HepG2 (cell line): ENCODE results near the gene LRR1. TPM values are rescaled to one million over a fixed set of nuclear protein-coding genes. Genes with fewer than 3 reads are reported as not detected.
A peak's percentile ranks its signal among the peaks of the same experiment; 100 is the strongest.

Source experiments
- DMAP1 ChIP-seq: IDR thresholded peaks from 2 replicates; pipeline ENCODE4 v1.6.1; 2016
- FIP1L1 ChIP-seq: fragments of 200-400 bp; formaldehyde crosslinking; IDR thresholded peaks from 2 replicates; pipeline ENCODE4 v1.6.1; 2018; ENCODE audit warnings: low read depth, mild to moderate bottlenecking, low read length, moderate library complexity, borderline replicate concordance; ENCODE audit not compliant: insufficient read depth
- GLI4 ChIP-seq: sonication (generic); formaldehyde crosslinking; IDR thresholded peaks from 2 replicates; pipeline ENCODE4 v1.5.1; 2020; ENCODE audit warnings: missing genetic modification reagents, mild to moderate bottlenecking, moderate library complexity, borderline replicate concordance
- ISL2 ChIP-seq: sonication (generic); formaldehyde crosslinking; IDR thresholded peaks from 2 replicates; pipeline ENCODE4 v1.5.0; 2020; ENCODE audit warnings: missing genetic modification reagents
- KLF9 ChIP-seq: IDR thresholded peaks from 2 replicates; pipeline ENCODE4 v1.6.1; 2016; ENCODE audit warnings: low read depth
- SP4 ChIP-seq: sonication (generic); formaldehyde crosslinking; IDR thresholded peaks from 2 replicates; pipeline ENCODE4 v1.8.1; 2023; ENCODE audit warnings: mild to moderate bottlenecking, missing genetic modification reagents
- ZBTB49 ChIP-seq: sonication (generic); formaldehyde crosslinking; IDR thresholded peaks from 2 replicates; pipeline ENCODE4 v1.4.0; 2020; ENCODE audit warnings: missing genetic modification reagents, borderline replicate concordance
- ZFAT ChIP-seq: sonication (generic); formaldehyde crosslinking; conservative IDR thresholded peaks from 2 replicates; pipeline ENCODE4 v1.8.1; 2023; ENCODE audit warnings: missing genetic modification reagents, inconsistent platforms
- ZFP37 ChIP-seq: sonication (generic); formaldehyde crosslinking; IDR thresholded peaks from 2 replicates; pipeline ENCODE4 v1.4.0; 2020; ENCODE audit warnings: missing genetic modification reagents, borderline replicate concordance
- ZFP62 ChIP-seq: sonication (generic); formaldehyde crosslinking; IDR thresholded peaks from 2 replicates; pipeline ENCODE4 v1.4.0; 2020; ENCODE audit warnings: missing genetic modification reagents
- ZNF3 ChIP-seq: IDR thresholded peaks from 2 replicates; pipeline ENCODE4 v1.7.0; 2017; ENCODE audit warnings: inconsistent platforms
- ZNF34 ChIP-seq: sonication (generic); formaldehyde crosslinking; IDR thresholded peaks from 2 replicates; pipeline ENCODE4 v1.4.0; 2020; ENCODE audit warnings: mild to moderate bottlenecking, missing genetic modification reagents, borderline replicate concordance
- ZNF484 ChIP-seq: sonication (generic); formaldehyde crosslinking; IDR thresholded peaks from 2 replicates; pipeline ENCODE4 v1.5.1; 2020; ENCODE audit warnings: mild to moderate bottlenecking, low read depth, missing genetic modification reagents, borderline replicate concordance
- ZNF530 ChIP-seq: sonication (generic); formaldehyde crosslinking; IDR thresholded peaks from 2 replicates; pipeline ENCODE4 v1.5.0; 2020; ENCODE audit warnings: low read depth, mild to moderate bottlenecking, missing genetic modification reagents
- ZNF564 ChIP-seq: sonication (generic); formaldehyde crosslinking; IDR thresholded peaks from 2 replicates; pipeline ENCODE4 v1.8.1; 2023; ENCODE audit warnings: mild to moderate bottlenecking, missing genetic modification reagents
- ZNF567 ChIP-seq: sonication (generic); formaldehyde crosslinking; IDR thresholded peaks from 2 replicates; pipeline ENCODE4 v1.8.1; 2023; ENCODE audit warnings: mild to moderate bottlenecking, missing genetic modification reagents, borderline replicate concordance
- ZNF569 ChIP-seq: sonication (generic); formaldehyde crosslinking; IDR thresholded peaks from 2 replicates; pipeline ENCODE4 v1.5.0; 2020; ENCODE audit warnings: mild to moderate bottlenecking, missing genetic modification reagents, moderate library complexity, borderline replicate concordance
- ZNF570 ChIP-seq: sonication (generic); formaldehyde crosslinking; IDR thresholded peaks from 2 replicates; pipeline ENCODE4 v1.4.0; 2020; ENCODE audit warnings: mild to moderate bottlenecking, missing genetic modification reagents, borderline replicate concordance
- ZNF607 ChIP-seq: sonication (generic); formaldehyde crosslinking; IDR thresholded peaks from 2 replicates; pipeline ENCODE4 v1.5.1; 2020; ENCODE audit warnings: missing genetic modification reagents, mild to moderate bottlenecking, borderline replicate concordance
- ZNF678 ChIP-seq: sonication (generic); formaldehyde crosslinking; IDR thresholded peaks from 2 replicates; pipeline ENCODE4 v1.4.0; 2020; ENCODE audit warnings: mild to moderate bottlenecking, missing genetic modification reagents
- ZNF740 ChIP-seq: sonication (generic); formaldehyde crosslinking; IDR thresholded peaks from 2 replicates; pipeline ENCODE4 v1.4.0; 2020; ENCODE audit warnings: missing genetic modification reagents
- ZNF75D ChIP-seq: sonication (generic); formaldehyde crosslinking; IDR thresholded peaks from 2 replicates; pipeline ENCODE4 v1.8.1; 2023; ENCODE audit warnings: missing genetic modification reagents, mild to moderate bottlenecking, borderline replicate concordance
- polyA plus RNA-seq, 8 experiments: library from polyadenylated mRNA; depleted of rRNA in 3 of 8; stranded (reverse) in 7 of 8; unstranded in 1 of 8; fragments of >200 nt; fragmentation: Illumina TruSeq in 4 of 8; extraction: Trizol in 4 of 8; gene quantifications; 2 replicates each; pipeline versions ENCODE4 v1.2.1 to v1.2.3, GENCODE V29; 2011 to 2016; ENCODE audit warnings: low read depth in 4 of 8, missing spikeins in 1 of 8, mixed read lengths in 1 of 8; ENCODE audit not compliant: insufficient read depth in 1 of 8
- total RNA-seq, 5 experiments: library from RNA; depleted of rRNA; stranded (reverse); fragments of >200 nt; fragmentation: Illumina TruSeq; extraction: Trizol; gene quantifications; 2 replicates each; pipeline ENCODE4 v1.2.3, GENCODE V29; 2016; ENCODE audit warnings: low read depth in 1 of 5
- TF ChIP-seq, protein P1 (sequence below): sonication (generic); formaldehyde crosslinking; IDR thresholded peaks from 2 replicates; pipeline ENCODE4 v1.8.1; 2022; ENCODE audit warnings: mild to moderate bottlenecking, missing genetic modification reagents
- TF ChIP-seq, protein P2 (sequence below): sonication (generic); formaldehyde crosslinking; conservative IDR thresholded peaks from 2 replicates; pipeline ENCODE4 v1.4.0; 2020; ENCODE audit warnings: missing genetic modification reagents

Gene LRR1
- total and polyA plus RNA-seq, 2 of the 13 experiments (the other 11 are each of a cell fraction or from before 2014, with no cell fraction given) = 7.0 to 36.2 TPM

DNA sequence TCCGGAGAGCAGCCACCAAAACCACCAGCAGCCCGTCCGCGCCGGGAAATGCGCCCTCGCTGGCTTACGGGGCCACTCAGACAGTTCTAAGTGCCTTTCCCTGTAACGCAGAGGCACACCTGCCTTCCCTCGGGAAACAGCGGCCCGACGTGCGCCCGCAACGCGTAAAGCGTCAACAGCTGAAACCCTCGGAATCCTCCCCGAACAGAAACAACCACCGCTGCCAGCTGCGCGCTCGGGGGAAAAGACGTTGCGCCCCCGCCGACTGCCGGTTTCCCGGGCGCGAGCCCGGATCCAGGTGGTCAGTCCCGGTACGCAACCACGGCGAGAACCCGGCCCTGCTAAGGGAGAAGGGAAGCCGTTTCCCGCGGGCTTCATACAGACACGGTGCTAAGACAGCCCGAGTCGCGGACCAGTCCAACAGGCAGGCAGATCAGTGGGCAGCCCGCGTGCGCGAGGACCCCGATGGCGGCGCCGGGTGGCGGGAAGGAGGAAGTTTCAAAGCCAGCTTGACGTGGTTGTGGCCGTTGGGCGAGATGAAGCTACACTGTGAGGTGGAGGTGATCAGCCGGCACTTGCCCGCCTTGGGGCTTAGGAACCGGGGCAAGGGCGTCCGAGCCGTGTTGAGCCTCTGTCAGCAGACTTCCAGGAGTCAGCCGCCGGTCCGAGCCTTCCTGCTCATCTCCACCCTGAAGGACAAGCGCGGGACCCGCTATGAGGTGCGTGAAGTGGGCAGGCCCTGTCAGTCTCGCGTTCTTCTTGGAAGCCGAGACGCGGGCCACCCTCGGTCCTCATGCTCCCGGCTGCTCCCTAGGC lies at the start of gene LRR1 (continued):
- TF ChIP-seq, protein P1, sequence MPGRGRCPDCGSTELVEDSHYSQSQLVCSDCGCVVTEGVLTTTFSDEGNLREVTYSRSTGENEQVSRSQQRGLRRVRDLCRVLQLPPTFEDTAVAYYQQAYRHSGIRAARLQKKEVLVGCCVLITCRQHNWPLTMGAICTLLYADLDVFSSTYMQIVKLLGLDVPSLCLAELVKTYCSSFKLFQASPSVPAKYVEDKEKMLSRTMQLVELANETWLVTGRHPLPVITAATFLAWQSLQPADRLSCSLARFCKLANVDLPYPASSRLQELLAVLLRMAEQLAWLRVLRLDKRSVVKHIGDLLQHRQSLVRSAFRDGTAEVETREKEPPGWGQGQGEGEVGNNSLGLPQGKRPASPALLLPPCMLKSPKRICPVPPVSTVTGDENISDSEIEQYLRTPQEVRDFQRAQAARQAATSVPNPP (CRISPR knock-in tag) = no peak
- TF ChIP-seq ZFP37 (CRISPR knock-in tag) (peak; percentile 63; the same call in 1 of the 2 replicates), ZNF607 (CRISPR knock-in tag) (peak; percentile 78; the same call in 1 of the 2 replicates), ZNF484 (no peak), ZNF570 (CRISPR knock-in tag) (no peak), DMAP1 (CRISPR knock-in tag) (peak; percentile 89), ZNF567 (CRISPR knock-in tag) (no peak), GLI4 (CRISPR knock-in tag) (no peak; the same call in 1 of the 2 replicates), ZFP62 (no peak), SP4 (CRISPR knock-in tag) (no peak), ZNF75D (CRISPR knock-in tag) (no peak), ZNF3 (CRISPR knock-in tag) (no peak), ZNF569 (CRISPR knock-in tag) (no peak), ZNF678 (no peak), FIP1L1 (peak; percentile 79; the same call in 1 of the 2 replicates), ZNF740 (CRISPR knock-in tag) (no peak), KLF9 (no peak), ZNF564 (CRISPR knock-in tag) (no peak), ZNF34 (CRISPR knock-in tag) (no peak), ZBTB49 (CRISPR knock-in tag) (no peak), ZFAT (CRISPR knock-in tag) (no peak), ZNF530 (no peak), ISL2 (CRISPR knock-in tag) (peak; percentile 61)
- TF ChIP-seq, protein P2, sequence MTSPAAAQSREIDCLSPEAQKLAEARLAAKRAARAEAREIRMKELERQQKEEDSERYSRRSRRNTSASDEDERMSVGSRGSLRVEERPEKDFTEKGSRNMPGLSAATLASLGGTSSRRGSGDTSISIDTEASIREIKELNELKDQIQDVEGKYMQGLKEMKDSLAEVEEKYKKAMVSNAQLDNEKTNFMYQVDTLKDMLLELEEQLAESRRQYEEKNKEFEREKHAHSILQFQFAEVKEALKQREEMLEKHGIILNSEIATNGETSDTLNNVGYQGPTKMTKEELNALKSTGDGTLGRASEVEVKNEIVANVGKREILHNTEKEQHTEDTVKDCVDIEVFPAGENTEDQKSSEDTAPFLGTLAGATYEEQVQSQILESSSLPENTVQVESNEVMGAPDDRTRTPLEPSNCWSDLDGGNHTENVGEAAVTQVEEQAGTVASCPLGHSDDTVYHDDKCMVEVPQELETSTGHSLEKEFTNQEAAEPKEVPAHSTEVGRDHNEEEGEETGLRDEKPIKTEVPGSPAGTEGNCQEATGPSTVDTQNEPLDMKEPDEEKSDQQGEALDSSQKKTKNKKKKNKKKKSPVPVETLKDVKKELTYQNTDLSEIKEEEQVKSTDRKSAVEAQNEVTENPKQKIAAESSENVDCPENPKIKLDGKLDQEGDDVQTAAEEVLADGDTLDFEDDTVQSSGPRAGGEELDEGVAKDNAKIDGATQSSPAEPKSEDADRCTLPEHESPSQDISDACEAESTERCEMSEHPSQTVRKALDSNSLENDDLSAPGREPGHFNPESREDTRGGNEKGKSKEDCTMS (CRISPR knock-in tag) = 0 out of 2 replicates have a peak, but pooled peaks have one; percentile 63
